Measurements from ENCODE around the gene ERN1. TPM values are rescaled to one million over a fixed set of nuclear protein-coding genes. Genes with fewer than 3 reads are reported as not detected.

The ERN1 gene
- total and polyA plus RNA-seq, 2 of the 13 experiments (the other 11 are each of a cell fraction or from before 2014, with no cell fraction given), result 6.0 to 12.7 TPM

- no TSS peak for BruUV-seq (replicated peaks)
- ChIA-PET POLR2A (interaction anchor here (1.0 to 1.5 kb wide), 2 partner anchors 7 to 13 kb away, joined by 3 to 5 read pairs; no protein-coding TSS in a partner anchor), CTCF (ENCODE audit: low intra/inter-chr PET ratio, low total read pairs) (no interaction called here)
- Histone ChIP-seq H3K9me3 (ENCODE audit: low read length) (no peaks in the 10 kb centered on the region), H3K4me2 (ENCODE audit: low read depth, low read length) (no peak overlapping the region), H3K79me2 (ENCODE audit: insufficient read depth, low read length) (no peaks in the 10 kb centered on the region), H3K9ac (ENCODE audit: insufficient read depth, low read depth, low read length) (no peak overlapping the region), H3K4me3 (replicated peaks in 1 of 3; ENCODE audit: insufficient read depth in 1 of 3, low read depth in 2 of 3, low read length in 3 of 3) (no peak overlapping the region), H3K27me3 (ENCODE audit: control insufficient read depth in 1 of 2, insufficient read depth in 2 of 2, low read length in 2 of 2) (no peaks in the 10 kb centered on the region), H2AFZ (ENCODE audit: low read length) (no peak overlapping the region), H3K4me1 (ENCODE audit: insufficient read depth, low read length) (peaks cover 9% of the 10 kb centered on the region), H3K36me3 (replicated peaks in 1 of 2; ENCODE audit: control insufficient read depth in 1 of 2, insufficient read depth in 2 of 2, low read length in 2 of 2) (peaks cover 17 to 58% of the 10 kb centered on the region in 2 experiments), H3K27ac (ENCODE audit: extremely low read length, insufficient read depth, low read length) (no peak overlapping the region), H4K20me1 (ENCODE audit: insufficient read depth, low read length) (no peaks in the 10 kb centered on the region)
- DNase-seq (ENCODE audit: low spot score), result no peak
- in situ Hi-C loops (cut with HindIII; ENCODE audit: extremely low pct_ligation_motif_present, low pct_unique_long_range_greater_than_20kb), result no loop called here
- FAIRE-seq, result no peak
- no peak for ATAC-seq
- 85% methylated on average over 6 of the region's 6 CpGs for WGBS (ENCODE audit: low lambda C conversion rate)
- intact Hi-C loops (cut with micrococcal nuclease; ENCODE audit: unreplicated experiment), result no loop called here
- TF ChIP-seq SMARCC2 (IDR thresholded peaks at IDR 0.05) (no peak), RNF219 (CRISPR knock-in tag; IDR thresholded peaks at IDR 0.05) (no peak), KAT2B (IDR thresholded peaks at IDR 0.05; ENCODE audit: borderline replicate concordance, low read depth, low read length) (no peak), ZNF160 (CRISPR knock-in tag; IDR thresholded peaks at IDR 0.05) (no peak), ZNF512B (CRISPR knock-in tag; IDR thresholded peaks at IDR 0.05; ENCODE audit: borderline replicate concordance) (no peak), ZBTB40 (IDR thresholded peaks at IDR 0.05) (no peak), ZBTB40 (CRISPR knock-in tag; IDR thresholded peaks at IDR 0.05) (no peak), ATF5 (CRISPR knock-in tag; IDR thresholded peaks at IDR 0.05; ENCODE audit: low read depth) (no peak), CAMTA2 (CRISPR knock-in tag; IDR thresholded peaks at IDR 0.05; ENCODE audit: borderline replicate concordance) (no peak), SMAD1 (CRISPR knock-in tag; IDR thresholded peaks at IDR 0.05; ENCODE audit: borderline replicate concordance, low read depth) (no peak)
Observed at GRCh38 chr17:64163468-64163867, 33.5 kb upstream of the ERN1 start.

Measured in HepG2 (cell line).